ENCODE measurements around the gene RFX4.

Gene RFX4

GRCh38 chr12:106767954-106768822 lies 185.4 kb downstream of the RFX4 start:
- no peak for DNase-seq

GRCh38 chr12:106769078-106769477 lies 186.3 kb downstream of the RFX4 start:
- DNase-seq: no peak

- no peak for DNase-seq
Measured at GRCh38 chr12:106769546-106769945, 186.7 kb downstream of the RFX4 start.

- DNase-seq: no peak
Measured at GRCh38 chr12:106771425-106771824, 188.6 kb downstream of the RFX4 start.

GRCh38 chr12:106773286-106774004 lies 190.6 kb downstream of the RFX4 start:
- no peak for DNase-seq

- peak; percentile 99 for DNase-seq
Measured at GRCh38 chr12:106774005-106774807, 191.4 kb downstream of the RFX4 start, which contains the start of gene RIC8B. Gene RIC8B (plus strand): TSS chr12:106774682. CDS start chr12:106774746, 64 bp downstream.

GRCh38 chr12:106774808-106775524 lies 192.2 kb downstream of the RFX4 start:
- no peak for DNase-seq

- no peak for DNase-seq
Measured at GRCh38 chr12:106776897-106777296, 194.1 kb downstream of the RFX4 start.

GRCh38 chr12:106780010-106780631 lies 197.3 kb downstream of the RFX4 start:
- DNase-seq: no peak

GRCh38 chr12:106782619-106783018 lies 199.8 kb downstream of the RFX4 start:
- DNase-seq: no peak

- no peak for DNase-seq
Measured at GRCh38 chr12:106783515-106783914, 200.7 kb downstream of the RFX4 start.

- DNase-seq: peak; percentile 39
Measured at GRCh38 chr12:106790020-106790419, 207.2 kb downstream of the RFX4 start.

- peak; percentile 51 for DNase-seq
Measured at GRCh38 chr12:106791531-106791930, 208.7 kb downstream of the RFX4 start.

- DNase-seq: no peak
Measured at GRCh38 chr12:106794369-106794768, 211.6 kb downstream of the RFX4 start.

GRCh38 chr12:106801167-106801708 lies 218.4 kb downstream of the RFX4 start:
- DNase-seq: no peak

- no peak for DNase-seq
Measured at GRCh38 chr12:106801830-106802533, 219.2 kb downstream of the RFX4 start.

- DNase-seq: no peak
Measured at GRCh38 chr12:106804668-106805067, 221.9 kb downstream of the RFX4 start.

Measured in DMS153 (cell line).